HEK293 (cell line): ENCODE measurements around the gene ARMC10.

Experiments used
- ZBTB17 ChIP-seq: fragments of 450-650 bp; formaldehyde crosslinking; IDR thresholded peaks from 2 replicates; pipeline ENCODE4 v1.5.1; 2016; ENCODE audit warnings: missing biosample characterization, missing genetic modification characterization
- ZBTB8A ChIP-seq: fragments of 450-650 bp; formaldehyde crosslinking; IDR thresholded peaks from 2 replicates; pipeline ENCODE4 v1.5.1; 2016; ENCODE audit warnings: missing biosample characterization, missing genetic modification characterization
- ZNF169 ChIP-seq: fragments of 450-650 bp; formaldehyde crosslinking; IDR thresholded peaks from 2 replicates; pipeline ENCODE4 v1.5.1; 2016; ENCODE audit warnings: missing biosample characterization, missing genetic modification characterization
- ZNF19 ChIP-seq: fragments of 450-650 bp; formaldehyde crosslinking; IDR thresholded peaks from 2 replicates; pipeline ENCODE4; 2016; ENCODE audit warnings: missing biosample characterization, missing genetic modification characterization, low read depth
- ZNF416 ChIP-seq: fragments of 450-650 bp; formaldehyde crosslinking; IDR thresholded peaks from 2 replicates; pipeline ENCODE4 v1.5.1; 2016; ENCODE audit warnings: missing biosample characterization, missing genetic modification characterization
- ZNF48 ChIP-seq: fragments of 450-650 bp; formaldehyde crosslinking; IDR thresholded peaks from 2 replicates; pipeline ENCODE4 v1.5.1; 2016; ENCODE audit warnings: missing biosample characterization, missing genetic modification characterization
- ZNF544 ChIP-seq: fragments of 450-650 bp; formaldehyde crosslinking; IDR thresholded peaks from 2 replicates; pipeline ENCODE4 v1.5.0; 2017; ENCODE audit warnings: missing biosample characterization, missing genetic modification characterization
- ZNF549 ChIP-seq: fragments of 450-650 bp; IDR thresholded peaks from 2 replicates; pipeline ENCODE4 v1.5.1; 2018; ENCODE audit warnings: missing biosample characterization, missing genetic modification characterization, mild to moderate bottlenecking, inconsistent platforms, moderate library complexity
- ZNF624 ChIP-seq: fragments of 450-650 bp; formaldehyde crosslinking; IDR thresholded peaks from 2 replicates; pipeline ENCODE4 v1.5.1; 2017; ENCODE audit warnings: missing biosample characterization, missing genetic modification characterization
- ZNF777 ChIP-seq: fragments of 450-650 bp; formaldehyde crosslinking; IDR thresholded peaks from 2 replicates; pipeline ENCODE4 v1.5.1; 2017; ENCODE audit warnings: missing biosample characterization, missing genetic modification characterization, borderline replicate concordance
- TF ChIP-seq, protein P1 (sequence below): fragments of 450-650 bp; formaldehyde crosslinking; IDR thresholded peaks from 2 replicates; pipeline ENCODE4 v1.5.1; 2016; ENCODE audit warnings: missing biosample characterization, missing genetic modification characterization
- TF ChIP-seq, protein P2 (sequence below): fragments of 450-650 bp; formaldehyde crosslinking; IDR thresholded peaks from 2 replicates; pipeline ENCODE4 v1.5.1; 2016; ENCODE audit warnings: missing biosample characterization, missing genetic modification characterization
- TF ChIP-seq, protein P3 (sequence below): fragments of 450-650 bp; formaldehyde crosslinking; IDR thresholded peaks from 2 replicates; pipeline ENCODE4 v1.5.1; 2016; ENCODE audit warnings: missing biosample characterization, missing genetic modification characterization

DNA sequence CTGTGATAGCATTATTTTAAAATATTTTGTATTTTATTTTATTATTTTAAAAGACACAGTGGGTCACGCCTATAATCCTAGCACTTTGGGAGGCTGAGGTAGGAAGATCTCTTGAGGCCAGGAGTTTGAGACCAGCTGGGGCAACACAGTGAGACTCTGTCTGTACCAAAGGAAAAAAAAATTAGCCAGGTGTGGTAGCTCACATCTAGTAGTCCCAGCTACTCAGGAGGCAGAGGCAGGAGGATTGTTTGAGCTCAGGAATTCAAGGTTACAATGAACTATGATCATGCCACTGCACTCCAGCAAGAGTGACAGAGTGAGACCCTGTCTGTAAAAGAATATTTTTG is 37.5 kb upstream of the ARMC10 start:
- TF ChIP-seq, protein P1, sequence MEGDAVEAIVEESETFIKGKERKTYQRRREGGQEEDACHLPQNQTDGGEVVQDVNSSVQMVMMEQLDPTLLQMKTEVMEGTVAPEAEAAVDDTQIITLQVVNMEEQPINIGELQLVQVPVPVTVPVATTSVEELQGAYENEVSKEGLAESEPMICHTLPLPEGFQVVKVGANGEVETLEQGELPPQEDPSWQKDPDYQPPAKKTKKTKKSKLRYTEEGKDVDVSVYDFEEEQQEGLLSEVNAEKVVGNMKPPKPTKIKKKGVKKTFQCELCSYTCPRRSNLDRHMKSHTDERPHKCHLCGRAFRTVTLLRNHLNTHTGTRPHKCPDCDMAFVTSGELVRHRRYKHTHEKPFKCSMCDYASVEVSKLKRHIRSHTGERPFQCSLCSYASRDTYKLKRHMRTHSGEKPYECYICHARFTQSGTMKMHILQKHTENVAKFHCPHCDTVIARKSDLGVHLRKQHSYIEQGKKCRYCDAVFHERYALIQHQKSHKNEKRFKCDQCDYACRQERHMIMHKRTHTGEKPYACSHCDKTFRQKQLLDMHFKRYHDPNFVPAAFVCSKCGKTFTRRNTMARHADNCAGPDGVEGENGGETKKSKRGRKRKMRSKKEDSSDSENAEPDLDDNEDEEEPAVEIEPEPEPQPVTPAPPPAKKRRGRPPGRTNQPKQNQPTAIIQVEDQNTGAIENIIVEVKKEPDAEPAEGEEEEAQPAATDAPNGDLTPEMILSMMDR = no peak
- TF ChIP-seq ZNF48 (no peak), ZNF549 (no peak), ZBTB8A (tag by site-specific recombination) (no peak), ZNF169 (tag by site-specific recombination) (no peak), ZBTB17 (tag by site-specific recombination) (no peak), ZNF624 (tag by site-specific recombination) (no peak), ZNF777 (tag by site-specific recombination) (no peak), ZNF416 (tag by site-specific recombination) (no peak), ZNF19 (no peak), ZNF544 (tag by site-specific recombination) (no peak)
- TF ChIP-seq, protein P2, sequence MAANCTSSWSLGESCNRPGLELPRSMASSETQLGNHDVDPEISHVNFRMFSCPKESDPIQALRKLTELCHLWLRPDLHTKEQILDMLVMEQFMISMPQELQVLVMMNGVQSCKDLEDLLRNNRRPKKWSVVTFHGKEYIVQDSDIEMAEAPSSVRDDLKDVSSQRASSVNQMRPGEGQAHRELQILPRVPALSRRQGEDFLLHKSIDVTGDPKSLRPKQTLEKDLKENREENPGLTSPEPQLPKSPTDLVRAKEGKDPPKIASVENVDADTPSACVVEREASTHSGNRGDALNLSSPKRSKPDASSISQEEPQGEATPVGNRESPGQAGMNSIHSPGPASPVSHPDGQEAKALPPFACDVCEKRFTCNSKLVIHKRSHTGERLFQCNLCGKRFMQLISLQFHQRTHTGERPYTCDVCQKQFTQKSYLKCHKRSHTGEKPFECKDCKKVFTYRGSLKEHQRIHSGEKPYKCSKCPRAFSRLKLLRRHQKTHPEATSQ (tag by site-specific recombination) = no peak
- TF ChIP-seq, protein P3, sequence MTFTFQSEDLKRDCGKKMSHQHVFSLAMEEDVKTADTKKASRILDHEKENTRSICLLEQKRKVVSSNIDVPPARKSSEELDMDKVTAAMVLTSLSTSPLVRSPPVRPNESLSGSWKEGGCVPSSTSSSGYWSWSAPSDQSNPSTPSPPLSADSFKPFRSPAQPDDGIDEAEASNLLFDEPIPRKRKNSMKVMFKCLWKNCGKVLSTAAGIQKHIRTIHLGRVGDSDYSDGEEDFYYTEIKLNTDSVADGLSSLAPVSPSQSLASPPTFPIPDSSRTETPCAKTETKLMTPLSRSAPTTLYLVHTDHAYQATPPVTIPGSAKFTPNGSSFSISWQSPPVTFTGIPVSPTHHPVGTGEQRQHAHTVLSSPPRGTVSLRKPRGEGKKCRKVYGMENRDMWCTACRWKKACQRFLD = no peak
